Measurements from ENCODE around the gene NTPCR.
"Not testable (repeated sequence)": the region's sequence is repeated elsewhere in the genome, so short reads cannot be mapped to it uniquely, and the experiment has no call there.

The NTPCR gene

GRCh38 chr1:232984577-232985425, 34.4 kb downstream of the NTPCR start:
- DNase-seq (ENCODE audit: low read depth) = no peak

- no peak for DNase-seq (ENCODE audit: low read depth)
Observed at GRCh38 chr1:232985882-232986526, 35.6 kb downstream of the NTPCR start.

GRCh38 chr1:232986527-232986922, 36.1 kb downstream of the NTPCR start:
- DNase-seq (ENCODE audit: low read depth) = no peak

DNA sequence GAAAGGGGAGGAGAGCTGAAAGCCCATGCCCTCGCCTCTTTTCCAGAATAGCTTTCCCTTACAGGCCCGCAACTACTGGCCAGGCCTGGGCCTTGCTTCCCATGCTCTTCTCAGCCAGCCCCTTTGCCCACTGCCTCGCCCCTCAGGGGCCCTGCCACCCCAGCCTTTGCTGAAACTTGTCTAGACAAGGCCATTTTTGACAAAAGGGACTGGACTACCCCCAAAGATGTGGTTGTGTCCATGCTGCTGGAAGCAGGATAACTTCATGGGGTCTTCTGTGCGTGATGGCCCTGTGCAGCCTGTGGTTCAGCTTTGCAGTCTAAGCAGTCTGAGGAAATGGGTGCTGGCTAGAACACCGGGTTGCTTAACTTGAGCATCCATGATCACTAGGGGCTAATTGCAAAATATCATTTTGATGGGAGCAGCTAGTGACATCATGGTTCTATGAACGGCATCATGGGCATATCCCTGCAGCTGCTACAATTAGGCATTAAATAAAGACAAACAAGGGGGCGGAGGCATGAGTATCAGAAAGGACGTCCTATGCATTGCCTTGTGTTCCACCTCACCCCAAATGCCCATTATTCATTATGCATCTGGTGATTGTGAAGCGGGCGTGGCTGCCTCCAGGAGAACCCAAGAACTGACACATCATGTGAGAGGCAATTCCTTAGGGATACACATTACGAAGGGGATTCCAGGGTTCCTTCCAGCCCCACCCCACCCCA, 36.8 kb downstream of the NTPCR start:
- no peak for DNase-seq (ENCODE audit: low read depth)

- no peak for DNase-seq (ENCODE audit: low read depth)
Observed at GRCh38 chr1:232987774-232988140, 37.3 kb downstream of the NTPCR start.

DNA sequence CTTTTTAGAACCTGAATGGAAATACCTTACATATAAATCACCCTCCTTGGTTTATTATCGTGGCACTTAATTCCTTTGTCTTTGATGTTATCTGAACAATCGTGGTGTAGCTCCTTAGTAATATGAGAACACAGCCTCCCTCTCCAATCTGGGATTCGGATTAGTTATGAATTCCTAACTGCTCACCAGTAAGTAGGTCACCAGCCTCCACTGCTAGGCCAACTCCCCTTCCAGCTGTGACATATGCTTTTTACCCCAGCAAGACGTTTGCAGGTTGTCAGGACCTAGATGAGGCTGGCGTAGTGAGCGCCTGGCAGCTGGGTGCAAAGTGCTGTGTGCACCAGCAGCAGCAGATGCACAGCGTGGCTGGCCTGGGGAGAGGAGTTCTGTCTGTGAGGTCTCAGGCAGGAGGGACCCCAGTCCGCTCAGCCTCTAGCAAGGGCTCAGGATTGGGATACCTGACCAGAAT, 38.2 kb downstream of the NTPCR start:
- no peak for DNase-seq (ENCODE audit: low read depth)

DNA sequence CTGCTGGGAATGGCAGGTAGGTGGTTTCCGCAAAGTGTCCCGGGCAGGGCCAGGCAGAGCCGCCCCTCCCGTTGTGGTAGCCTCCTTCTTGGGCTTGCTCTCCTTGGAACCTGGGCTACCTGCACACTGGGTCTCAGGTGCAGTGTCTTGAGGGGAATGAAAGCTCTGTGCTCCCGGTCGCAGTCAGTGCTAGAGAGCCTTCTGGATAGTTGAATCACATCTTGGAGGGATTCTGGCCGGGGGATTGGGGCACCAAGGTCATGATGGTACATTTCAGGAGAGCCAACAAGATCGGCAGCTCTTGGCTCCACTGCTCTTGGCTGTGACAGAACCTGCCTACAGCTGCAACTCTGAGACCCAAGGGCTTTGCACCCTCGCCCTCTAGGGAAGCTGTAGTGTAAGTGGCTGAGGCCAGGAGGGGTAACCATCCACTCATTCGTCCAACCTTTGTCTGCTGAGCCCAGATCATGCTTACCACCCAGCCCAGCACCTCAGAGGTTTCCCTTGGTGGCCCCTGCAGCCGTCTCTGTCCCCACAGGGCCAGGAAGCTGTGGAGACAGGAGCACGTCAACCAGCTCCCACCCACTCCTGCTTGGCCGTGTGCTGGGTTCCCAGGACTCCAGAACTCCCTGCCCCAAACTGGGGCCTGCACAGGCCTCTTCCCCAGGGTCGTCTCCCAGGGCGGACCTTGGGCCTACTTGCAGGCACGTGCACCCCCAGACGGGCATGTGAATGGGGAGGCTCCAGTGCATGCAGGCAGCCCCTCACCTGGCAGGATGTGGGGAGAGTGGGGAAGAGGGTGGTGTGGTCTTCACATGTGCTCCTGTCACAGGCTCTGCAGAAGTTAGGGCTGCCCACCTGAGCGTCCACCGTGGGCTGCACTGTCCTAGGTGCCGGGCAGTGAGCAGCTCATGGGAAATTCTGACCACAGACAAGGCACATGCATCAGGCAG, 40.0 kb downstream of the NTPCR start:
- no peak for DNase-seq (ENCODE audit: low read depth)

- no peak for DNase-seq (ENCODE audit: low read depth)
Observed at GRCh38 chr1:232991238-232991637, 40.8 kb downstream of the NTPCR start.

- DNase-seq (ENCODE audit: low read depth) = no peak
Observed at GRCh38 chr1:232992227-232992626, 41.8 kb downstream of the NTPCR start.

GRCh38 chr1:232993555-232993954, 43.1 kb downstream of the NTPCR start:
- DNase-seq (ENCODE audit: low read depth) = no peak

GRCh38 chr1:232995189-232995588, 44.8 kb downstream of the NTPCR start:
- DNase-seq (ENCODE audit: low read depth) = no peak

DNA sequence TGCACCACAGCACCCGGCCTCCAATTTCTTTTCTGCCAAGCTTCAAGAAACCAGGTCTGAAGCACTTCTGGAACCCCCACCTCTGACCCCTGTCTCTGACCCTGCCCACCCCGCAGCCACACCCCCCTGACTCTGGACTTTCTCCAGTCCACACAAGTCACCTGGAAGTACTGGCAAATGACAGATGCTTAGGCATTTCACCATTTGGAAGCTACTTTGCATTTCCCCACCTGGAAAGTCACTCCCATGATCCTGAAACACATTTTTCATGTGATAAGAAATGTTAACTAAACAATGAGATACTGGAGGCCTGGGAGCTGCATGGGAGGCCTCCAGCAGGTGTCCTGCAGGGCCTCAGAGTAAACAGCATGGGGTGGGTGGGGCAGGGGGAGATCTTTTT, 45.7 kb downstream of the NTPCR start:
- DNase-seq (ENCODE audit: low read depth) = no peak

GRCh38 chr1:232998138-232998537, 47.7 kb downstream of the NTPCR start:
- DNase-seq (ENCODE audit: low read depth) = no peak

DNA sequence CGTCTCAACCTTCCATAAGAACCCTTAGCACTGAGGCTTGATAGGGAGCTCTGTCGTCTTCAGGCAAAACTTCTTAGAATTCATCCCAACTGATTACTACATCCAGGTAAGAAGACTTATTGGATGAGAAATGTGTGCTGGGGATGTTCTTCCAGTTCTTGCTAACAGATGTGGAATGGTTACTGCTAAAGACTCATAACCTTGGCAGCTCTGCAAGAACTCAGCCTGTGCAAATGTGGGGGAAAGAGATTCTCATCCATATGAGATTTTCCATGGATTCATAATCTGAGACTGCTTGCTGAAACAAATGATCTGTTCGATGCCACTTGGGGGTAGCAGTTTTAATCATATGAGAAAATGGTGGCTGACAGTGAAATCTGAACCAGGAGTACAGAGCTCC, 48.2 kb downstream of the NTPCR start:
- DNase-seq (ENCODE audit: low read depth) = no peak

DNA sequence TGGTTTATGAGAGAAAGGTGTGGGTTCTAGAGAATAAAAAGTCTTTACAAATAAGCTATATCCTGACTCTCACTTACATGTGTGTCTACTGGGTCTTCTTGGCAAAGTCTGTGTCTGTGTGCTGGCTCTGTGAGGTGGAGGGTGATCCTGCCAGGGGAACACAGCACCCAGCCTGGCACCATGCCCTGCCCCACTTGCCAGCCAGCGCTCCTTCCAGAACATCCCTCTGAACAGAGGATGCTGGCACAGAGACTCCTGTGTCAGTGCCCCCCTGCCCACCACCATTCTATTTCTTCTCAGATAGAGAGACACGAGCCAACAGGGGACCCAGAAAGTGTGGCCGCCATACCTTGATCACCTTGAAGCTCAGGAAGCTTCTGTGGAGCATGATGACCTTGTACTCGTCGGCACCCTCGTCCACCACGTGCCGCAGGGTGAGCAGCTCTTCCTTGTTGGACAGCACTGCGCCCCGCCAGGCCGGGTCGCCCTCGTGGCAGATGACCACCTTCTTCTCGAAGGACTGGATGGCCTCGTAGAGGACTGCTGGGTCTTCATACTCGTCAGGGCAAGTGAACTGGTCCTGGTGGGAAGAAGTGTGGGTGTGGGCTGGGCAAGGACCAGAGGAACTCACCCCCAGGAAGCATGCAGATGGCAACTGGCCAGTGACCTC, 49.7 kb downstream of the NTPCR start:
- DNase-seq (ENCODE audit: low read depth) = no peak

- DNase-seq (ENCODE audit: low read depth) = not testable (repeated sequence)
Observed at GRCh38 chr1:233003638-233004037, 53.2 kb downstream of the NTPCR start.

GRCh38 chr1:233004451-233004850, 54.0 kb downstream of the NTPCR start:
- DNase-seq (ENCODE audit: low read depth) = no peak

DNA sequence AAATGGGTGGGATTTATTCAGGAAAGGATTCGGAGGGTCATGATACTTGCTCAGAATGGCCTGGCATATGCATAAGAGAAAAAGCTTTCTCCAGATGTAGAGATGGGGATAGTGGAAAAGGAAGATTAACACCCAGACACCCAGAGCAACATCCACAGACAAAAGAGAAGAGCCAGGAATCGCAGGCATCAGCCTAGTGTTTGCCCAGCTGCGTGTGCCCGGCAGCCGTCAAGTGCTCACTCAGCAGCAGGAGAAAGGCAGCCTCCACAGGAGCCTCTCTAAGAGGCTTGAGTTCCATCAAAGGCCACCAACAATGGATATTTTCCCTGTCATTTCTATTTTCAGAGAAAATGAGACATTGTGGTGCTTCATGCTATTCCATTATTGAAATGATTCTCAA, 54.7 kb downstream of the NTPCR start:
- DNase-seq (ENCODE audit: low read depth) = no peak

DNA sequence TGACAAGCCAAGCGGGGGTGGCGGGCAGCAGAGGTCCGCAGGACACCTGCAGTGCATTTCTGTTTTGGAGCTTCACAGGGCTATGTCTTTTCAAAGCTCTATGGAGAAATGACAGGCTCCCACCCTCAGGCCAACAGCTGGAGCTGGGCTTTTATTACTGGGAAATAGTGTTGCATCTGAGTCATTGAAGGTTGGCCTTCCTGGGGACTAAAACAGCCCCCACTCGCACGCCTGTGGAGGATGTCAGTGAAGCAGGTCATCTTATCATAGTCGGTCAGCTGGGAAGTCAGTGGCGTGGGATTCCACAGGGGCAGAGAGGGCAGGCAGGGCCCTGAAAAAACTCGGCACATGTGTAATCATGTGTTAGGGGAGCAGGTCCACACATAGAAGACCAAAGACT, 55.3 kb downstream of the NTPCR start:
- DNase-seq (ENCODE audit: low read depth) = no peak

- DNase-seq (ENCODE audit: low read depth) = no peak
Observed at GRCh38 chr1:233006108-233006507, 55.7 kb downstream of the NTPCR start.

- DNase-seq (ENCODE audit: low read depth) = no peak
Observed at GRCh38 chr1:233006541-233006973, 56.1 kb downstream of the NTPCR start.

Measured in activated T-cell treated with anti-CD3 and anti-CD28 coated beads for 48 hours (primary cell).